ENCODE results near the gene LIMCH1. TPM values are rescaled to one million over a fixed set of nuclear protein-coding genes. Genes with fewer than 3 reads are reported as not detected.

The LIMCH1 gene
- total RNA-seq, 1 experiment from 2014 or later, result 10.4 TPM

DNA sequence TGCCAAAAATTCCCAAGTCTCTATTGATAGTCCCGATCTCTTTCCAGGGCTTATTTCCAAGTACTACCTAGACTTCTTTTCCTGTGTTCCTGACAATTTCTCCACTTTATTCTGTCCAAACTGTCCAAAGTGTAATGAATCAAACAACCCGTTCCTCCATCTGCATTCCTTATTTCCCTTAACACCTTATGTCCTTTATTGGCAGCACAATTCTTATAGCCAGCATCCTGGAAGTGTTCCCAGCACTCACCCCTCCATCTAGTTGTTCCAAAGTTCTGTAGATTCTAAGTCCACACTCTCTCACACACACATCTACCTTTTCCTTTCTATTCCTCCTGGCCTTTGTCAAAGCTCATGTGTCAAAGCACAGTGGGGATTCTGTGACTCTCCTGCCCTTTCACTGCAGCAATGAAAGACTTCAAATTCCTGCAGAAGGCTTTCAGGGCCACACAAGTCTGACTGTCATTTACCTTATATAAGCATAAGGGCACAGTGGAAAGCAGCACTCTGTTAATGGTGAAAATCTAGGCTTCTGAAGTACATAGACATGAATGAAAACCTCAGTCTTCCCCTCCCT lies 22.1 kb downstream of the LIMCH1 start (continued):
- TF ChIP-seq EZH2 (IDR thresholded peaks at IDR 0.05), result no peak

DNA sequence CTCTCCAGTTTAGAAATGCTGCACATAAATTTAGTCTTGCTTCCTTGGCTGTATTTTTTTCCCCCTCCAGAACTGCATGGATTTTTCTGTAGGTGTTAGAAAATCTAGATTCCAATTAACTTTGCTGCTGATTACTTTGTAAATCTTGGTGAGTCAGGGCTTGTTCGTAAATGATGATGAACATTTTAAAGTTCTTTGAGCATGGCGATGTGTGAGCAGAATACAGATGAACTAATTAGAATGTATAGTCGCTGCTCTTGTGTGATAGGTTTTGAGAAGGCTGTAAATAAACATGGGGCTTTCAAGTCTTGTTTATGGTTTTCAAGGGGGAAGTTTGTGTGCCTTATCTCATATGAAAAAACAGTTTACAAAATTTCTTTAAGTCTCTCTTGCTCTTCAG lies 23.3 kb downstream of the LIMCH1 start:
- POLR2A ChIA-PET, result no interaction called here
- ATAC-seq (no peak), DNase-seq (ENCODE audit: low read depth, low spot score) (no peak)
- H3K9me2 ChIP-seq (ENCODE audit: insufficient read depth), result no peaks in the 10 kb centered on the region
- no peak overlapping the region for H3K27ac ChIP-seq (ENCODE audit: low read depth, low read length)
- no peak overlapping the region for H3K9ac ChIP-seq (ENCODE audit: low read length)
- H3K4me2 ChIP-seq (ENCODE audit: low read length), result no peak overlapping the region
- H3K36me3 ChIP-seq (ENCODE audit: control insufficient read depth in 1 of 2, insufficient read depth in 2 of 2, low read length in 2 of 2), result no peaks in the 10 kb centered on the region
- no peaks in the 10 kb centered on the region for H3K9me3 ChIP-seq (ENCODE audit: control insufficient read depth in 1 of 2, insufficient read depth in 1 of 2, low read depth in 1 of 2, low read length in 2 of 2)
- peaks cover 14% of the 10 kb centered on the region; the same call in 1 of the 2 replicates for H3K27me3 ChIP-seq (ENCODE audit: insufficient read depth, low read length)
- intact Hi-C loops (cut with micrococcal nuclease), result no loop called here
- BruUV-seq (replicated peaks), result no TSS peak
- RAD21 ChIA-PET (ENCODE audit: low non-redundant PET in 1 of 2, low total read pairs in 2 of 2, uncharacterized antibody in 2 of 2, unreplicated experiment in 2 of 2), result no interaction called here
- no peak overlapping the region for H2AFZ ChIP-seq (ENCODE audit: low read depth, low read length, poor library complexity, severe bottlenecking)
- CTCF ChIA-PET, result no interaction called here
- no peaks in the 10 kb centered on the region for H4K20me1 ChIP-seq (ENCODE audit: insufficient read depth)
- TF ChIP-seq RAD21 (IDR thresholded peaks at IDR 0.05; ENCODE audit: low read depth), result no peak
- H3K4me1 ChIP-seq (ENCODE audit: control insufficient read depth in 1 of 2, insufficient read depth in 2 of 2, low read length in 2 of 2), result no peaks in the 10 kb centered on the region
- H3K79me2 ChIP-seq (ENCODE audit: insufficient read depth, low read length), result no peaks in the 10 kb centered on the region
- H3K4me3 ChIP-seq (replicated peaks in 1 of 2; ENCODE audit: low read depth in 1 of 2, low read length in 2 of 2), result no peak overlapping the region

DNA sequence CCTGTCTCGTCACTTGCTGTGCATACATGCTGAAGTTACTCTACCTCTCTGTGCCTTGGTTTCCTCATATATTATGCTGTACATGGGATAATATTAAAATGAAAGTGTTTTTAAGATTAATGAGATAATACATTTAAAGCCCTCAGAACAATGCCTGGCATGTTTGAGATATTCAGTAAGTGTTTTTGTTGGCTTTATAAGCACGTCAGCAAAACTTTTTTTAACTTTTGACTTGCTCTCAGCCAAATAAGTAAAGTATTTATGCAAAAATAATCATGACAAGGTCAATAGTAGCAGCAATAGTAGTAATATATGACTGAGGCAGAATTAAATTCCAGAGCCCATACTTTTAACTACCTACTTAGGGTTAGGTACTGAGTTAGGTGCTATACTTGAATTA lies 29.2 kb downstream of the LIMCH1 start:
- intact Hi-C loops (cut with micrococcal nuclease), result no loop called here
- no peaks in the 10 kb centered on the region for H3K79me2 ChIP-seq (ENCODE audit: insufficient read depth, low read length)
- no peak overlapping the region for H3K9ac ChIP-seq (ENCODE audit: low read length)
- no peaks in the 10 kb centered on the region for H3K36me3 ChIP-seq (ENCODE audit: control insufficient read depth in 1 of 2, insufficient read depth in 2 of 2, low read length in 2 of 2)
- no peaks in the 10 kb centered on the region for H4K20me1 ChIP-seq (ENCODE audit: insufficient read depth)
- TF ChIP-seq EZH2 (IDR thresholded peaks at IDR 0.05) (no peak), FOSL1 (IDR thresholded peaks at IDR 0.05; ENCODE audit: low read depth) (no peak), SIN3A (IDR thresholded peaks at IDR 0.05; ENCODE audit: low read depth) (no peak), ZNF274 (IDR thresholded peaks at IDR 0.05; ENCODE audit: low read depth, low read length) (no peak), EGR1 (IDR thresholded peaks at IDR 0.05; ENCODE audit: low read depth) (no peak), TCF7L2 (IDR thresholded peaks at IDR 0.05; ENCODE audit: borderline replicate concordance, extremely low read depth, insufficient read depth, insufficient read length) (no peak), POLR2AphosphoS5 (IDR thresholded peaks at IDR 0.05; ENCODE audit: low read depth, low read length) (no peak)
- TF ChIP-seq, protein P1, sequence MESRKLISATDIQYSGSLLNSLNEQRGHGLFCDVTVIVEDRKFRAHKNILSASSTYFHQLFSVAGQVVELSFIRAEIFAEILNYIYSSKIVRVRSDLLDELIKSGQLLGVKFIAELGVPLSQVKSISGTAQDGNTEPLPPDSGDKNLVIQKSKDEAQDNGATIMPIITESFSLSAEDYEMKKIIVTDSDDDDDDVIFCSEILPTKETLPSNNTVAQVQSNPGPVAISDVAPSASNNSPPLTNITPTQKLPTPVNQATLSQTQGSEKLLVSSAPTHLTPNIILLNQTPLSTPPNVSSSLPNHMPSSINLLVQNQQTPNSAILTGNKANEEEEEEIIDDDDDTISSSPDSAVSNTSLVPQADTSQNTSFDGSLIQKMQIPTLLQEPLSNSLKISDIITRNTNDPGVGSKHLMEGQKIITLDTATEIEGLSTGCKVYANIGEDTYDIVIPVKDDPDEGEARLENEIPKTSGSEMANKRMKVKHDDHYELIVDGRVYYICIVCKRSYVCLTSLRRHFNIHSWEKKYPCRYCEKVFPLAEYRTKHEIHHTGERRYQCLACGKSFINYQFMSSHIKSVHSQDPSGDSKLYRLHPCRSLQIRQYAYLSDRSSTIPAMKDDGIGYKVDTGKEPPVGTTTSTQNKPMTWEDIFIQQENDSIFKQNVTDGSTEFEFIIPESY (IDR thresholded peaks at IDR 0.05; ENCODE audit: extremely low read depth, insufficient replicate concordance, low read length), result no peak
- TF ChIP-seq, protein P2, sequence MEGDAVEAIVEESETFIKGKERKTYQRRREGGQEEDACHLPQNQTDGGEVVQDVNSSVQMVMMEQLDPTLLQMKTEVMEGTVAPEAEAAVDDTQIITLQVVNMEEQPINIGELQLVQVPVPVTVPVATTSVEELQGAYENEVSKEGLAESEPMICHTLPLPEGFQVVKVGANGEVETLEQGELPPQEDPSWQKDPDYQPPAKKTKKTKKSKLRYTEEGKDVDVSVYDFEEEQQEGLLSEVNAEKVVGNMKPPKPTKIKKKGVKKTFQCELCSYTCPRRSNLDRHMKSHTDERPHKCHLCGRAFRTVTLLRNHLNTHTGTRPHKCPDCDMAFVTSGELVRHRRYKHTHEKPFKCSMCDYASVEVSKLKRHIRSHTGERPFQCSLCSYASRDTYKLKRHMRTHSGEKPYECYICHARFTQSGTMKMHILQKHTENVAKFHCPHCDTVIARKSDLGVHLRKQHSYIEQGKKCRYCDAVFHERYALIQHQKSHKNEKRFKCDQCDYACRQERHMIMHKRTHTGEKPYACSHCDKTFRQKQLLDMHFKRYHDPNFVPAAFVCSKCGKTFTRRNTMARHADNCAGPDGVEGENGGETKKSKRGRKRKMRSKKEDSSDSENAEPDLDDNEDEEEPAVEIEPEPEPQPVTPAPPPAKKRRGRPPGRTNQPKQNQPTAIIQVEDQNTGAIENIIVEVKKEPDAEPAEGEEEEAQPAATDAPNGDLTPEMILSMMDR (IDR thresholded peaks at IDR 0.05 in 2 of 3, conservative IDR thresholded peaks at IDR 0.05 in 1 of 3; ENCODE audit: borderline replicate concordance in 1 of 3, insufficient read depth in 1 of 3, low read depth in 2 of 3, low read length in 2 of 3), result no peak
- TF ChIP-seq, protein P3, sequence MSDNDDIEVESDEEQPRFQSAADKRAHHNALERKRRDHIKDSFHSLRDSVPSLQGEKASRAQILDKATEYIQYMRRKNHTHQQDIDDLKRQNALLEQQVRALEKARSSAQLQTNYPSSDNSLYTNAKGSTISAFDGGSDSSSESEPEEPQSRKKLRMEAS (IDR thresholded peaks at IDR 0.05), result no peak
- no peak overlapping the region for H2AFZ ChIP-seq (ENCODE audit: low read depth, low read length, poor library complexity, severe bottlenecking)
- H3K9me2 ChIP-seq (ENCODE audit: insufficient read depth), result no peaks in the 10 kb centered on the region
- no peaks in the 10 kb centered on the region for H3K9me3 ChIP-seq (ENCODE audit: control insufficient read depth in 1 of 2, insufficient read depth in 1 of 2, low read depth in 1 of 2, low read length in 2 of 2)
- no peaks in the 10 kb centered on the region for H3K4me1 ChIP-seq (ENCODE audit: control insufficient read depth in 1 of 2, insufficient read depth in 2 of 2, low read length in 2 of 2)
- H3K4me2 ChIP-seq (ENCODE audit: low read length), result no peak overlapping the region
- DNase-seq (ENCODE audit: low read depth, low spot score) (no peak), ATAC-seq (no peak)
- POLR2A ChIA-PET, result interaction anchor here (1.3 kb wide), 1 partner anchor 8 kb away, joined by 3 read pairs; no protein-coding TSS in a partner anchor
- RAD21 ChIA-PET (ENCODE audit: low non-redundant PET in 1 of 2, low total read pairs in 2 of 2, uncharacterized antibody in 2 of 2, unreplicated experiment in 2 of 2), result no interaction called here
- BruUV-seq (replicated peaks), result no TSS peak
- CTCF ChIA-PET, result no interaction called here
- no peak overlapping the region for H3K4me3 ChIP-seq (replicated peaks in 1 of 2; ENCODE audit: low read depth in 1 of 2, low read length in 2 of 2)
- H3K27ac ChIP-seq (ENCODE audit: low read depth, low read length), result no peak overlapping the region
- no peaks in the 10 kb centered on the region for H3K27me3 ChIP-seq (ENCODE audit: insufficient read depth, low read length)
